Amygdala (tissue), 56 donors: ENCODE measurements around the gene LRP8.

Source experiments
- DNase-seq, 56 donors: peaks; one replicate each; lab custom pipeline; 2025; lab: John Stamatoyannopoulos, UW

The LRP8 gene

GRCh38 chr1:53310847-53311681 lies 16.8 kb downstream of the LRP8 start:
- no peak for DNase-seq

- DNase-seq = no peak
Measured at GRCh38 chr1:53309802-53310201, 18.1 kb downstream of the LRP8 start.

- DNase-seq = peak in 1 of 56 donors; percentile 11
Measured at GRCh38 chr1:53308506-53308905, 19.4 kb downstream of the LRP8 start.

GRCh38 chr1:53307037-53307436 lies 20.8 kb downstream of the LRP8 start:
- no peak for DNase-seq

- no peak for DNase-seq
Measured at GRCh38 chr1:53306168-53306567, 21.7 kb downstream of the LRP8 start.

- DNase-seq = peak in 2 of 56 donors; percentile 23 to 32
Measured at GRCh38 chr1:53305650-53306049, 22.2 kb downstream of the LRP8 start.

GRCh38 chr1:53304527-53304926 lies 23.3 kb downstream of the LRP8 start:
- DNase-seq = no peak

GRCh38 chr1:53303726-53304515 lies 23.9 kb downstream of the LRP8 start:
- DNase-seq = peak in 10 of 56 donors; percentile 6 to 33 (median 14)

GRCh38 chr1:53303243-53303642 lies 24.6 kb downstream of the LRP8 start:
- DNase-seq = no peak

- no peak for DNase-seq
Measured at GRCh38 chr1:53299233-53299632, 28.6 kb downstream of the LRP8 start.

- no peak for DNase-seq
Measured at GRCh38 chr1:53298045-53298637, 29.7 kb downstream of the LRP8 start.

GRCh38 chr1:53297195-53297594 lies 30.7 kb downstream of the LRP8 start:
- no peak for DNase-seq

GRCh38 chr1:53296117-53296749 lies 31.6 kb downstream of the LRP8 start:
- no peak for DNase-seq

GRCh38 chr1:53295726-53296116 lies 32.1 kb downstream of the LRP8 start:
- DNase-seq = no peak

- DNase-seq = no peak
Measured at GRCh38 chr1:53295295-53295694, 32.6 kb downstream of the LRP8 start.

- DNase-seq = peak in 16 of 56 donors; percentile 9 to 56 (median 18)
Measured at GRCh38 chr1:53294567-53294966, 33.3 kb downstream of the LRP8 start.

- no peak for DNase-seq
Measured at GRCh38 chr1:53294061-53294460, 33.8 kb downstream of the LRP8 start.

GRCh38 chr1:53293123-53293522 lies 34.7 kb downstream of the LRP8 start:
- DNase-seq = no peak

- DNase-seq = no peak
Measured at GRCh38 chr1:53292690-53293089, 35.2 kb downstream of the LRP8 start.

- no peak for DNase-seq
Measured at GRCh38 chr1:53291574-53291973, 36.3 kb downstream of the LRP8 start.
